ENCODE results near the gene REP15. TPM values are rescaled to one million over a fixed set of nuclear protein-coding genes. Genes with fewer than 3 reads are reported as not detected.

REP15 gene
- total and polyA plus RNA-seq, 5 donors from 2014 or later: 0.56 TPM; not detected in 4

DNA sequence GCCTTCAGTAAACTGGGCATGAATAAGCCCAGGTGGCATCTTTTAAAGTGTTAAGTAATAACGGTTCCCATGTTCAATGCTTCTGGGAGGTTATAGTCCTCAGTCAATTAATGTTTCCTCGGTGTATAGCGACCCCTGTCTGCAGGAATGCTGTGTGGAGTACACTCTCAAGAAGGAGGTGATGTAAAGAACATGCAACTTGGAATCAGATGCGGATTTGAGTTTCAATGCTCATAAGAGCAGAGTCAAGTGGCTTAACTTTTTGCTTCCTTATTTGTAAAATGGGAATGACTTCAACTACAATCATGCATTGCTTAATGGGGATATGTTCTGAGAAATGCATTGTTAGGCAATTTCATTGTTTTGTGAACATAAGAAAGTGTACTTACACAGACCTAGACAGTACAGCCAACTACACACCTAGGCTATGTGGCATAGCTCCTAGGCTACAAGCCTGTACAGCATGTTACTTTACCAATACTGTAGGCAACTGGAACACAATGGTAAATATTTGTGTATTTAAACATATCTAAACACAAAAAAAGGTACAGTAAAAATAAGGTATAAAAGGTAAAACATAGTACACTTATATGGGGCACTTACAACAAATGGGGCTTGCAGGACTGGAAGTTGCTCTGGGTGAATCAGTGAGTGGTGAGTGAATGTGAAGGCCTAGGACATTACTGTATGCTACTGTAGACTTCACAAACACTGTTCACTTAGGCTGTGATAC, 7.6 kb downstream of the REP15 start:
- Histone ChIP-seq H3K4me3 (ENCODE audit: low read depth, low read length) (no peak overlapping the region), H3K4me1 (ENCODE audit: control insufficient read depth, insufficient read depth, low read length, poor library complexity, severe bottlenecking) (no peaks in the 10 kb centered on the region), H3K9me3 (ENCODE audit: control insufficient read depth in 2 of 2, low read length in 2 of 2) (no peaks in the 10 kb centered on the region), H3K27me3 (ENCODE audit: control insufficient read depth, insufficient read depth, low read length) (peaks cover 5% of the 10 kb centered on the region), H3K27ac (ENCODE audit: insufficient read depth, low read length, poor library complexity, severe bottlenecking) (no peak overlapping the region), H3K36me3 (ENCODE audit: control insufficient read depth, insufficient read depth, low read length) (no peaks in the 10 kb centered on the region)
- Mint-ChIP-seq H3K9me3 (no peaks in the 10 kb centered on the region), H3K36me3 (no peaks in the 10 kb centered on the region), H3K27ac (no peak overlapping the region), H3K27me3 (peaks cover 18% of the 10 kb centered on the region), H3K4me1 (no peaks in the 10 kb centered on the region), H3K4me3 (no peak overlapping the region)
- DNase-seq (peak; percentile 49 to 80 (median 66)), ATAC-seq (ENCODE audit: low read depth in 2 of 2) (peak; percentile 89 to 94)

DNA sequence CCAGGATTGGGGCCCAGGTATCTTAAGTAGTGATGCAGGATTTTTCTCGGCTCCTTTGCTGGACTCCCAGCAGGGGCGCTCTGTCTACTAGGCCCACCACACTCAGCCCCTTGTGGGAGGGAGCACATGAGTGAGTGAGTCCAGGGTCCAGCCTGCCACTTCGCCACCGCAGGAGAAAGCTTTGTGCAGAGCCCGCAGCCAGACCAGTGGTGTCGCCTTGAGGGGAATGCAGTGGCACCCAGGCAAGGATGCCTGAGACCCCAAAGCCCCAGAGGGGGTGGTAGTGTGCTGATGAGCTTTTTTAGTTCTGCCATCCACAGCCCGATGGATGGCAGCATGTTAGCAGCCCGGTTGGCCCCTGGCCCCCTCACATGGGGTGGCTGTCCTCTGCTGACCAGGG, 9.0 kb downstream of the REP15 start:
- H3K36me3 ChIP-seq (ENCODE audit: control insufficient read depth, insufficient read depth, low read length): no peaks in the 10 kb centered on the region
- peaks cover 6% of the 10 kb centered on the region for H3K4me1 ChIP-seq (ENCODE audit: control insufficient read depth, insufficient read depth, low read length, poor library complexity, severe bottlenecking)
- Mint-ChIP-seq H3K27ac (no peak overlapping the region), H3K36me3 (no peaks in the 10 kb centered on the region), H3K4me1 (peaks cover 0 to 5% (median 2%) of the 10 kb centered on the region in 4 donors), H3K9me3 (no peaks in the 10 kb centered on the region), H3K27me3 (peaks cover 18% of the 10 kb centered on the region), H3K4me3 (peak overlapping the region in 1 of 4 donors; percentile 13)
- no peak for ATAC-seq (ENCODE audit: low read depth in 2 of 2)
- peaks cover 5% of the 10 kb centered on the region for H3K27me3 ChIP-seq (ENCODE audit: control insufficient read depth, insufficient read depth, low read length)
- no peak overlapping the region for H3K4me3 ChIP-seq (ENCODE audit: low read depth, low read length)
- no peaks in the 10 kb centered on the region for H3K9me3 ChIP-seq (ENCODE audit: control insufficient read depth in 2 of 2, low read length in 2 of 2)
- DNase-seq: no peak
- H3K27ac ChIP-seq (ENCODE audit: insufficient read depth, low read length, poor library complexity, severe bottlenecking): no peak overlapping the region

DNA sequence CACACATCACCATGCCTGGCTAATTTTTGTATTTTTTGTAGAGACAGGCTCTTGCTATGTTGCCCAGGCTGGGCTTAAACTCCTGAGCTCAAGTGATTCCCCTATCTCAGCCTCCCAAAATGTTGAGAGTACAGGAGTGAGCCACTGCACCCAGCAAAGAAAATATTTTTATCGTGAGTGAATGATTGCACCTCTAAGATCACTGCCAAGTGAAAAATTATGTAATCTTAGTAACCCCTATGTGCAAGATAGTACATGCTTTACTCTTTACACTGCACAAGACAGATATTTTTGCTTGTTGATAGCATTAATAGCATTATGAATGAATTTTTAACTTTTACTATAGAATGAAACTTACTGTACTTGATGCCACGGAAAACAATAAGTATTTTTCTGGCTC, 11.0 kb downstream of the REP15 start:
- H3K9me3 ChIP-seq (ENCODE audit: control insufficient read depth in 2 of 2, low read length in 2 of 2): no peaks in the 10 kb centered on the region
- peaks cover 3 to 21% (median 15%) of the 10 kb centered on the region in 4 donors for H3K4me1 Mint-ChIP-seq
- H3K4me3 Mint-ChIP-seq: peak overlapping the region in 2 of 4 donors; percentile 45 to 48
- peaks cover 18% of the 10 kb centered on the region for H3K27me3 Mint-ChIP-seq
- no peak for ATAC-seq (ENCODE audit: low read depth in 2 of 2)
- no peaks in the 10 kb centered on the region for H3K9me3 Mint-ChIP-seq
- no peak overlapping the region for H3K27ac Mint-ChIP-seq
- H3K27ac ChIP-seq (ENCODE audit: insufficient read depth, low read length, poor library complexity, severe bottlenecking): no peak overlapping the region
- peaks cover 5% of the 10 kb centered on the region for H3K27me3 ChIP-seq (ENCODE audit: control insufficient read depth, insufficient read depth, low read length)
- DNase-seq: no peak
- H3K36me3 Mint-ChIP-seq: no peaks in the 10 kb centered on the region
- H3K4me3 ChIP-seq (ENCODE audit: low read depth, low read length): no peak overlapping the region
- no peaks in the 10 kb centered on the region for H3K36me3 ChIP-seq (ENCODE audit: control insufficient read depth, insufficient read depth, low read length)
- peaks cover 21% of the 10 kb centered on the region for H3K4me1 ChIP-seq (ENCODE audit: control insufficient read depth, insufficient read depth, low read length, poor library complexity, severe bottlenecking)

DNA sequence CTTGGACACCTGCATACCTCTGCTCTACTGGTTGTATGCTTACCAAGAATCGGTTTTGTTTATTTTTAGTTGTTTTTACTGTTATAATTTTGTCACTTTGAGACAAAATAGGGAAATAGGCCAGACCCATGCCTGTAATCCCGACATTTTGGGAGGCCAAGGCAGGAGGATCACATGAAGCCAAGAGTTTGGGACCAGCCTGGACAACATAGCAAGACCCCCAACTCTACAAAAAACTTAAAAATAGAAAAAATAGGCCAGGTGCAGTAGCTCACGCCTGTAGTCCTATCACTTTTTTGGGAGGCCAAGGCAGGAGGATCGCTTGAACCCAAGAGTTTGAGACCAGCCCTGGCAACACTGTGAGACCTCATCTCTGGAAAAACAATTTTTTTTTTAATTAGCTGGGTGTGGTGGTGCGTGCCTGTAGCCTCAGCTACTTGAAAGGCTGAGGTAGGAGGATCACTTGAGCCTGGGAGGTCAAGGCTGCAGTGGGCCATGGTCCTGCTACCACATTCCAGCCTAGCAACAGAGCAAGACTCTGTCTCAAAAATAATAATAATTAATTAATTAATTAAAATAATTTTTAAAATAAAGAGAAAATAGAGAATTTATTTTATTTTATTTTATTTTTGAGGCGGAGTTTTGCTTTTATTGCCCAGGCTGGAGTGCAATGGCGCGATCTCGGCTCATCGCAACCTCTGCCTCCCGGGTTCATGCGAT, 13.1 kb downstream of the REP15 start:
- peak overlapping the region; percentile 66 to 97 (median 96) for H3K4me3 Mint-ChIP-seq
- no peaks in the 10 kb centered on the region for H3K9me3 Mint-ChIP-seq
- H3K4me1 ChIP-seq (ENCODE audit: control insufficient read depth, insufficient read depth, low read length, poor library complexity, severe bottlenecking): peaks cover 27% of the 10 kb centered on the region
- H3K27me3 ChIP-seq (ENCODE audit: control insufficient read depth, insufficient read depth, low read length): peaks cover 5% of the 10 kb centered on the region
- DNase-seq: no peak
- H3K36me3 ChIP-seq (ENCODE audit: control insufficient read depth, insufficient read depth, low read length): no peaks in the 10 kb centered on the region
- no peaks in the 10 kb centered on the region for H3K9me3 ChIP-seq (ENCODE audit: control insufficient read depth in 2 of 2, low read length in 2 of 2)
- no peak overlapping the region for H3K4me3 ChIP-seq (ENCODE audit: low read depth, low read length)
- no peaks in the 10 kb centered on the region for H3K36me3 Mint-ChIP-seq
- no peak overlapping the region for H3K27ac ChIP-seq (ENCODE audit: insufficient read depth, low read length, poor library complexity, severe bottlenecking)
- no peak for ATAC-seq (ENCODE audit: low read depth in 2 of 2)
- H3K4me1 Mint-ChIP-seq: peaks cover 5 to 40% (median 29%) of the 10 kb centered on the region in 4 donors
- H3K27ac Mint-ChIP-seq: no peak overlapping the region
- H3K27me3 Mint-ChIP-seq: peaks cover 6% of the 10 kb centered on the region

DNA sequence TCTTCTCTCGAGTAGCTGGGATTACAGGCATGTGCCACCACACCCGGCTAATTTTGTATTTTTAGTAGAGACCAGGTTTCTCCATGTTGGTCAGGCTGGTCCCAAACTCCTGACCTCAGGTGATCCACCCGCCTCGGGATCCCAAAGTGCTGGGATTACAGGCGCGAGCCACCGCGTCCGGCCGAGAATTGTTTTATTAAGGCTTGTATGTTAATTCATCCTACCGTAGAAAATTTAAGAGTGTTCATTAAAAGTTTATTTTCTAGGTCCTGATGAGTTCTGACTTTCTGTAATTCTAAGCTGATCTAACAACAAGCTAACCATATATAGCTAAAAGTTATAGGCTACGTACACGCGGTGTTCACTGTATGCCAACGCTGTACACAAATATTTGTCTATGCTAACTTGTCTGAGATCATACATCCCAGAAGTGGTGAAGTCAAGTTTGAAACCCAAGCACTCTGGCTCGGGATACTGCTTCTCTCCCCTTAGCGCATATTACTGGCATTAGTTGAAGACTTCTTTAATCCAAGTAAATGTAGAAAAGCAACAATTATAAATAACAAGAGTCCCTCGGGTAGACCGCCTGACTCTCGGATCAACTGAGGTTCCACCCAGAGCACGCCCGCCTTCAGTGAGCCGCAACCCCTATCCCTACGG, 13.8 kb downstream of the REP15 start:
- Mint-ChIP-seq H3K27me3 (peaks cover 6% of the 10 kb centered on the region), H3K36me3 (no peaks in the 10 kb centered on the region), H3K27ac (peak overlapping the region; percentile 95 to 97 (median 96)), H3K4me1 (peaks cover 9 to 43% (median 31%) of the 10 kb centered on the region in 4 donors), H3K9me3 (no peaks in the 10 kb centered on the region), H3K4me3 (peak overlapping the region; percentile 90 to 97 (median 96))
- ATAC-seq (ENCODE audit: low read depth in 2 of 2) (peak; percentile 27 to 33), DNase-seq (no peak)
- no peaks in the 10 kb centered on the region for H3K9me3 ChIP-seq (ENCODE audit: control insufficient read depth in 2 of 2, low read length in 2 of 2)
- H3K27ac ChIP-seq (ENCODE audit: insufficient read depth, low read length, poor library complexity, severe bottlenecking): peak overlapping the region; percentile 70
- peaks cover 2% of the 10 kb centered on the region for H3K36me3 ChIP-seq (ENCODE audit: control insufficient read depth, insufficient read depth, low read length)
- H3K4me1 ChIP-seq (ENCODE audit: control insufficient read depth, insufficient read depth, low read length, poor library complexity, severe bottlenecking): peaks cover 27% of the 10 kb centered on the region
- peaks cover 5% of the 10 kb centered on the region for H3K27me3 ChIP-seq (ENCODE audit: control insufficient read depth, insufficient read depth, low read length)
- peak overlapping the region; percentile 93 for H3K4me3 ChIP-seq (ENCODE audit: low read depth, low read length)

DNA sequence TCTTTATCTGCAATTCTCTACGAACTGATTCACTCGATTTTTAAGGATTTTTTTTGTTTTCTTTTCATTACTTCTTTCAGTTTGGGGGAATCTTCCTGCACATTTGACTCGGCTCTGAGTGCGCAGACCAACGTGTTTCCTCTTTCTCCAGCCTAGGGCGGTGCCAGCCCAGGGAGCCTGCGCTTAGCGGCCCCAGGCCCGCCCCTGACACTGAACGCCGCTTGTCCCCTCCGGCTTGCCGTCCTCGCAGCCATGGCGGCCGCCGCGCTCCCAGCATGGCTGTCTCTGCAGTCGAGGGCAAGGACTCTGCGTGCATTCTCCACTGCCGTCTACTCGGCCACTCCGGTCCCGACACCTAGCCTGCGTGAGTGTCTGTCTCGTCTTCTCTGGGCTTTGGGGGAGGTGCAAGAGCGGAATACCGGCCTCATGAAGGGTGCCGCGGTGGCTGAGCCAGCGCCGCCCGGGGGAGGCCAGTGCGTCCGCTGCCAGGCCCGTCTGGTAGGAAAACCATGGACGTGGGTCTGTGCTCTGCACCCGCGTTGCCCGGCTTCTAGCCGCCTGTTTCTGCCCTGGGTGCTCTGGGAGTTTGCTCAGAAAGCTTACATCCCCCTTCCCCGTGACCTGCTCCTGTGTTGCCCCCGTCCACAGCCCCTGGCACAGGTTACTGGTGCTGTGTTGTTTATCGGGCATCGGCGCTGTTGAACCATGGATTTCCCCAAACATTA, 14.5 kb downstream of the REP15 start, which contains the start of gene MRPS35:
Gene MRPS35 (plus strand): TSS at position 241 of the 725 bp plus-strand sequence. CDS start 12 bp downstream, at position 253.
- peak within 1 kb of the TSS; percentile 90 to 97 (median 96) for H3K4me3 Mint-ChIP-seq
- Histone ChIP-seq H3K27me3 (ENCODE audit: control insufficient read depth, insufficient read depth, low read length) (peaks cover 3% of the 10 kb centered on the region), H3K27ac (ENCODE audit: insufficient read depth, low read length, poor library complexity, severe bottlenecking) (peak within 1 kb of the TSS; percentile 70), H3K4me1 (ENCODE audit: control insufficient read depth, insufficient read depth, low read length, poor library complexity, severe bottlenecking) (peaks cover 27% of the 10 kb centered on the region), H3K4me3 (ENCODE audit: low read depth, low read length) (peak within 1 kb of the TSS; percentile 93), H3K36me3 (ENCODE audit: control insufficient read depth, insufficient read depth, low read length) (peaks cover 7% of the 10 kb centered on the region), H3K9me3 (ENCODE audit: control insufficient read depth in 2 of 2, low read length in 2 of 2) (no peaks in the 10 kb centered on the region)
- H3K27me3 Mint-ChIP-seq: peaks cover 6% of the 10 kb centered on the region
- no peaks in the 10 kb centered on the region for H3K9me3 Mint-ChIP-seq
- ATAC-seq (ENCODE audit: low read depth in 2 of 2) (peak; percentile 98), DNase-seq (peak; percentile 81 to 95 (median 91))
- no peaks in the 10 kb centered on the region for H3K36me3 Mint-ChIP-seq
- H3K27ac Mint-ChIP-seq: peak within 1 kb of the TSS; percentile 95 to 97 (median 96)
- H3K4me1 Mint-ChIP-seq: peaks cover 9 to 43% (median 31%) of the 10 kb centered on the region in 4 donors

DNA sequence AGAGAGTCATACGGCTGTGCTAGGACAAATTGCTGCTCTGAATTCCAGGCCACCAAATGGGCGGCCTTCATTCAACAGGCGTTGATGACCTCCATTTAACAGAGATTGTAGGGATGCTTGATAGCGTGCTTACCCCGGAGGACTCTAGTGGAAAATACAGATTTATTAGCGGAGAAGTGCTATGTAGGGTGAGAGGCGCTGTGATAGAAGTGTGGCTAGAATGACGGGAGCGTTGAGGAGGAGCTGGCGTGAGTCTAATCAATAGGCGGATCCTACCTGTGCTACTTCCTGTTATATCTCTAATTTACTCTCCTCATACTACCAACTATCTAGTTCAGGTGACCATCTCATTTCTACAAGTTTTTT, 15.1 kb downstream of the REP15 start:
- peak in 1 of 3 donors; percentile 65 for DNase-seq
- H3K9me3 Mint-ChIP-seq: no peaks in the 10 kb centered on the region

More for the DNA sequence above, 15.1 kb downstream of the REP15 start:
- peak overlapping the region; percentile 90 to 97 (median 96) for H3K4me3 Mint-ChIP-seq
- peak overlapping the region; percentile 70 for H3K27ac ChIP-seq (ENCODE audit: insufficient read depth, low read length, poor library complexity, severe bottlenecking)
- peaks cover 27% of the 10 kb centered on the region for H3K4me1 ChIP-seq (ENCODE audit: control insufficient read depth, insufficient read depth, low read length, poor library complexity, severe bottlenecking)
- H3K4me3 ChIP-seq (ENCODE audit: low read depth, low read length): peak overlapping the region; percentile 93
- peak overlapping the region; percentile 95 to 97 (median 96) for H3K27ac Mint-ChIP-seq
- peaks cover 2% of the 10 kb centered on the region for H3K27me3 ChIP-seq (ENCODE audit: control insufficient read depth, insufficient read depth, low read length)
- H3K4me1 Mint-ChIP-seq: peaks cover 9 to 43% (median 32%) of the 10 kb centered on the region in 4 donors
- H3K36me3 Mint-ChIP-seq: no peaks in the 10 kb centered on the region
- no peaks in the 10 kb centered on the region for H3K9me3 ChIP-seq (ENCODE audit: control insufficient read depth in 2 of 2, low read length in 2 of 2)
- no peak for ATAC-seq (ENCODE audit: low read depth in 2 of 2)
- H3K27me3 Mint-ChIP-seq: peaks cover 6% of the 10 kb centered on the region
- H3K36me3 ChIP-seq (ENCODE audit: control insufficient read depth, insufficient read depth, low read length): peaks cover 12% of the 10 kb centered on the region
